ENCODE results near the gene C19orf85. TPM values are rescaled to one million over a fixed set of nuclear protein-coding genes. Genes with fewer than 3 reads are reported as not detected.

Gene C19orf85
- total RNA-seq, 4 donors from 2014 or later, result not detected

DNA sequence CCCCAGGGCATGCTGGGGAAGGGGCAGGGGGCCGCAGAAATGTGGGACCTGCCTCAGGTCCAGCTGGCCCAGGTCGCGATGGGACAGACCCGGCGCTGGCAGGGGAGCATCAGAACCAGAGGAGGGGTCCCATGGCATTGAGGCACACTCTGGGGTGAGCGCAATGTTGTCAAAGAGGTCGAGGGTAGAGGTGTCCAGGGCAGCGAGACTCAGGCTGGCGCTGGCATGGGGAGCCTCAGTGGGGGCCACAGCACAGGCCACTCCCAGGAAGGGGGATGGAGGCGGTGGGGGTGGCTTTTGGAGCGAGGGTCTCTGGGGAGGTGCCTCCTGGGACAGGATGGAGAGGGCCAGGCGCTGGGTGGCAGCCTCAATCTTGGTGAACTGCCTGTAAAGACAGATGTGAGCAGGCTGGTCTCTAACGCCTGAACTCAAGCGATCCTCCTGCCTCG lies 944 bp downstream of the C19orf85 start:
- no peaks in the 10 kb centered on the region for H3K9me3 ChIP-seq
- DNase-seq (ENCODE audit: low spot score in 2 of 2), result no peak
- no peak overlapping the region for H3K4me3 ChIP-seq
- WGBS, result 80% methylated on average over 15 of the region's 15 CpGs
- H3K4me1 ChIP-seq, result peaks cover 27% of the 10 kb centered on the region
- H3K27me3 ChIP-seq, result no peaks in the 10 kb centered on the region
- H3K27ac ChIP-seq, result no peak overlapping the region
- H3K36me3 ChIP-seq, result no peaks in the 10 kb centered on the region
- TF ChIP-seq CTCF (IDR thresholded peaks at IDR 0.05) (no peak), POLR2A (IDR thresholded peaks at IDR 0.05) (no peak), EP300 (IDR thresholded peaks at IDR 0.05) (no peak)

GRCh38 chr19:55462722-55463121 lies 1.8 kb downstream of the C19orf85 start:
- TF ChIP-seq CTCF (IDR thresholded peaks at IDR 0.05) (no peak), EP300 (IDR thresholded peaks at IDR 0.05) (no peak), POLR2AphosphoS5 (IDR thresholded peaks at IDR 0.05) (no peak), POLR2A (IDR thresholded peaks at IDR 0.05) (no peak)
- no peaks in the 10 kb centered on the region for H3K27me3 ChIP-seq
- no peak overlapping the region for H3K4me3 ChIP-seq
- WGBS, result 86% methylated on average over 11 of the region's 11 CpGs
- DNase-seq (ENCODE audit: low spot score in 2 of 2), result no peak
- H3K27ac ChIP-seq, result no peak overlapping the region
- no peaks in the 10 kb centered on the region for H3K36me3 ChIP-seq
- H3K9me3 ChIP-seq, result no peaks in the 10 kb centered on the region
- peaks cover 27% of the 10 kb centered on the region for H3K4me1 ChIP-seq

DNA sequence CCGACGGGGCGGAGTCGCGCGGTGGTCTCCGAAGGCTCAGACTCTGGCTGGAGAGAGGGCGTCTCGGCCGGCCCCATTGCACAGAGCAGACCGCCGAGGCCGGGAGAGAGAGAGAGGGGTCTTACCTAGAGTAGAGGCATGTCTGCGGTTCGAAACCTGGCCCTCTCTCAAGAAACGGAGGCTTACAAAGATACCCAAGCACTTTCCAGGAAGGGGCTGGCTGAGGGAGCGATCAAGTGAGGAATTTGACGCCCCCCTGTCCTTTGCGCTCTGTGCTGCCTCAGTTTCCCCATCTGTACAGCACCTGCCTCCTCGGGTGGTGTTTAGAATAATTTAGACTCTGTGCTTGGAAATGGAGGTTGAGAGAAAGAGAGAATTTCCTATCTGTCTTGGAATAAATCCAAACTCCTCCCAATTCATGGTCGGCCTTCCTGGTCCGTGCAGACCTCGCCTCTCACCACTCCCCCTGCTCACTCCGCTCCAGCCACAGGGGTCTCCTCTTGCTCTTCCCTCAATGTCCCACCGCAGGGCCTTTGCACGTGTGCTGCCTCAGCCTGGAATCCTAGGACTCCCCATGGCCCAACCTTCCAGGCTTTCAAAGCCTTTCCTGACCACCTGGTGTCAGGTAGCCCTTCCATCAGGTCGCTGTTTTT lies 2.5 kb downstream of the C19orf85 start:
- H3K9me3 ChIP-seq, result no peaks in the 10 kb centered on the region
- H3K4me3 ChIP-seq, result peak overlapping the region; percentile 63
- TF ChIP-seq POLR2A (IDR thresholded peaks at IDR 0.05) (no peak), POLR2AphosphoS5 (IDR thresholded peaks at IDR 0.05) (no peak), CTCF (IDR thresholded peaks at IDR 0.05) (no peak), EP300 (IDR thresholded peaks at IDR 0.05) (no peak)
- peaks cover 27% of the 10 kb centered on the region for H3K4me1 ChIP-seq
- H3K36me3 ChIP-seq, result no peaks in the 10 kb centered on the region
- no peaks in the 10 kb centered on the region for H3K27me3 ChIP-seq
- peak overlapping the region; percentile 53 for H3K27ac ChIP-seq
- DNase-seq (ENCODE audit: low spot score in 2 of 2), result no peak
- 22% methylated on average over 12 of the region's 27 CpGs for WGBS

DNA sequence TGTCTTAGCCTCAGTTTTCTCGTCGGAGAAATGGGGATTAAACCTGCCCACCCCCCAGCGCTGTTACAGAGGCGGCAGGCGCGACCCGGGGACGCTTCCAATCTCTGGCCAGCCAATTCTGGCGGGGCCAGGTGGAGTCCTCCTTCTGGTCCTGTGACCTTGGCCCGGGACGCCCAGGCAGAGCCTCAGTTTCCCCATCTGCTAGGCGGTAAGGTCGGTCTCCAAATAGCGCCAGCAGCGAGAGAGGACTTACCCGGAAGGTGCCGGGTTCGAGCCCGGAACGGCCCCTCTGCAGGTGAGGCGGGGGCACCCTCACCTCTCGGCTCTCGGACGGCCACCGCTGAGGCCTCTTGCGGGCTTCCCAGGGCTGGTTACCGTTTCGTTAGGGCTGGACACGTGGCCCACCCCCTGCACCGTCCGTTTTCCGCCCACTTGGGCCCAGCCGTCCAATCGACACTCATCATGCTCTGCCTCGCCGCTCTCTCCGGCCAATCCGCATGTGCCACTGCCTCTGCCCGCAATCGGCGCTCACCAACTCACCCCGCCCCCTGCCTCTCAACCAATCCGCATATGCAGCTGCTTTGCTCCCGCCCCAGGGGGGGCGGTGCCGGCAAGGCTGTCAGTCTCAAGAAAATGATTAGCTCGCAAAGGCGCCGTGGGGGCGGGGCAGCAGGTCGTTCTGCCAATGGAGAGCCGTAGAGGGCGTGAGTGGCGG lies 3.1 kb downstream of the C19orf85 start, which contains the start of gene ISOC2:
Gene ISOC2 (minus strand): TSS at position 384 of the 715 bp plus-strand sequence. CDS start 5,156 bp downstream, outside the sequence.
- WGBS, result under 1% methylated on average over 23 of the region's 54 CpGs

More for the DNA sequence above, 3.1 kb downstream of the C19orf85 start, which contains the start of gene ISOC2:
- DNase-seq (ENCODE audit: low spot score in 2 of 2), result peak; percentile 100
- Histone ChIP-seq H3K36me3 (peaks cover 3% of the 10 kb centered on the region), H3K9me3 (no peaks in the 10 kb centered on the region), H3K27ac (peak within 1 kb of the TSS; percentile 88), H3K4me1 (peaks cover 27% of the 10 kb centered on the region), H3K4me3 (peak within 1 kb of the TSS; percentile 63), H3K27me3 (no peaks in the 10 kb centered on the region)
- TF ChIP-seq EP300 (IDR thresholded peaks at IDR 0.05), result no peak
- TF ChIP-seq CTCF (IDR thresholded peaks at IDR 0.05), result no peak
- TF ChIP-seq POLR2A (IDR thresholded peaks at IDR 0.05), result no peak
- peak in 1 of 3 donors; percentile 31 for TF ChIP-seq POLR2AphosphoS5 (IDR thresholded peaks at IDR 0.05)

Measured in suprapubic skin (tissue), 4 donors.